GM18951 (cell line): ENCODE data around the gene EMX1.
A peak's percentile ranks its signal among the peaks of the same experiment; 100 is the strongest.
"Not testable (repeated sequence)": the region's sequence is repeated elsewhere in the genome, so short reads cannot be mapped to it uniquely, and the experiment has no call there.

Experiments
- POLR2A ChIP-seq: IDR thresholded peaks from 4 replicates; pipeline ENCODE4 v1.6.1; 2011; ENCODE audit warnings: mild to moderate bottlenecking; ENCODE audit not compliant: insufficient read length, insufficient read depth; ENCODE audit errors: extremely low read depth
- in situ Hi-C: fragments of 300-500 bp; cut with MboI; formaldehyde crosslinking; loops from one replicate; pipeline ENCODE4 v1.12.0; 2022; ENCODE audit warnings: low sequenced_read_pairs, mixed read lengths, inconsistent platforms; ENCODE audit not compliant: unreplicated experiment

Gene EMX1

GRCh38 chr2:72893594-72894319 lies 23.6 kb upstream of the EMX1 start:
- in situ Hi-C loops = loop anchor here (10.0 kb wide), 1 partner anchor 81 kb away; no protein-coding TSS in a partner anchor

DNA sequence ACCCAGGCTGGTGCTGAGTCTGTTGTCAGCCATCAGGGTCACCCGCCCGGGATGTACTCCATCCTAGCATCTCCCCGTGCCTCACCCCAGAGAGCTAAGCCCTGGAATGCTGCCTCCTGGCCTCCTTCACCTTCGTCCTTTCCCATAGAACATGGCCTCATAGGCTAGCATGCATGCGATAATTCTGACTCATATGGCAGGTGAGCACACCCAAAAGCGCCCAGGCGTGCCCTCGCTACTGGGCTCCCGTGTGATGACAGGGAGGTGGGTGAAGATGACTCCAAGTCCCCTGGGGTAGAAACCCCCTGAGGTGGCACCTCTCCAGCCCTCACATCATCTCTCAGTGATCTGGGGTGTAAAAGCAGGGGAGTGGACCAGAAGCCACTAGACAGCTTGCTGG lies 22.8 kb upstream of the EMX1 start:
- in situ Hi-C loops = loop anchor here (10.0 kb wide), 1 partner anchor 80 kb away; no protein-coding TSS in a partner anchor
- TF ChIP-seq POLR2A = no peak

More at GRCh38 chr2:72893594-72894319, 23.6 kb upstream of the EMX1 start:
- peak; percentile 27 for TF ChIP-seq POLR2A

DNA sequence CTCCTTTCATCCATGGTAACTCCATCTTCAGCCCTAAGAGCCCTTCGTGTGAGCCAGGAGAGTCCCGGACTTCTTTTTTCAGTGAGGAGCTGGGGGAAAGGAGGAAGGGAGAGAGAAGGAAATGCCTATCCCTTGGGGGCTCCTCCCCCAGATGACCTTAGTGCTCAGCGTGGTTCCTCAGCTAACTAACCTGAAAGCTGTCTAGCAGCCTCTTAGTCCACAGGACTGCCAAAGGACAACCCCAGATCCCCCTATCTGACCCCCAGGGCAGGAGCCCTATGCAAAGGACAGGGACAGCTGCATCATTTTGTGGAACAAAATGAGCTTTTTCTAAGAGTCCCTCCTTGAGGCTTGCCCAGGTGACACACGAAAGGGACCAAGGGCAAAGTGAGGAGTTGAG lies 22.2 kb upstream of the EMX1 start:
- no peak for TF ChIP-seq POLR2A
- in situ Hi-C loops = loop anchor here (10.0 kb wide), 1 partner anchor 80 kb away; no protein-coding TSS in a partner anchor

GRCh38 chr2:72895759-72896281 lies 21.5 kb upstream of the EMX1 start:
- in situ Hi-C loops = loop anchor here (10.0 kb wide), 1 partner anchor 79 kb away; no protein-coding TSS in a partner anchor
- no peak for TF ChIP-seq POLR2A

DNA sequence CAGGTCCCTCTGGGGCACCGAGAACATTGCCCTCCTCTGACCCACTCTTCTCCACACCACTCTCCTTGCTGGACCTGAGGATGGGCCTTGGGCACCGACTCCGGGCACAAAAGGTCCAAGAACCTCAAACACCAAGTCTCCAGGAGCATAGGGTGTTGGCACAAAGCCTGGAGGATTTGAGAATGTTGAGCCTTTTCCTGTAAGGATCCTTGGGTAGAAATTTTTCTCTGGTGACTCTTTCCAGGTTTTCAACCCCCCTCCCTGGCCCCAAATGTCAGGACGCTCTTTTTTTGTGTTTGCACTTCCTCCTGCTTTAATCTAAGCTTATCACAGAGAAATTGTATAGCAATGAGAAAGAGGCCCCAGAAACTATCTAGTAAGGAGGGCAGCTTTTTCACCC lies 20.9 kb upstream of the EMX1 start:
- in situ Hi-C loops = loop anchor here (10.0 kb wide), 1 partner anchor 78 kb away; no protein-coding TSS in a partner anchor
- TF ChIP-seq POLR2A = no peak

DNA sequence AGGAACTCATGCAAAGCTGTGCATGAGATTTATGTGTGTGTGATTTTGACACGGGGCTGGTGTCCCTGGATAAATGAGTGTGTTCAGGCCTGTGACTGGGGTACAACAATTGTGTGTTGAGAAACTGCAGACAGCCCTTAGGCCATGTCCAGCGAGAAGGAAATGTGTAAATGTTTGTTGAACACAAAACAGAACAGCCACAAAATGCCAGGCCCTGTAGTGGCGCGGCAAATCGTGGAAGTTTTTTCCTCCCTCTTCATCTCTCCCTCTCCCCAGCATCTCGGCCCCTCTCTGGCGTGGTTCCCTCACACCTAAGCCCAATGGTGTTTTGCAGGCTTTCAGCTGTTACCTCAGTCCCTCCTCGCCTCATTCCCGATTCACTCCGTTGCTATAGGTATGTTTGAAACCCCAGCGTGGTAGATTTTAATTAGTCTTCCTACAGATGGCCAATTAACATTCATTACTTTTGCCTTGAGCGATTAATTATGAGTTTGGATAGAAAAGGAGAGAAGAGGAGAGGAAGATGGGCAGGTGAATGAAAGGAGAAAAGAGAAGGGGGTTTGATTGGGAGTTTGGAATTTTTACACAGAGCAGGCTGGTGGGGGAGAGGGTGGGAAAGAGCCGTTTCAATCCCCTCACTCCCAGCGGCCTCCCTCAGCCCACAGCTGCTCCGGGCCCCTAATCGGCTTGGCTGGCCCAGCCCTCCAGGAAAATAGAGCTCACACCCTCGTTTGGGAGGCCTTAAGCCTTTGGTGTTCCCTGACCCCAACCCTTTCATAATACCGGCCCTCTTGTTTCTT lies 19.3 kb upstream of the EMX1 start:
- TF ChIP-seq POLR2A = no peak
- in situ Hi-C loops = loop anchor here (10.0 kb wide), 1 partner anchor 77 kb away; no protein-coding TSS in a partner anchor

DNA sequence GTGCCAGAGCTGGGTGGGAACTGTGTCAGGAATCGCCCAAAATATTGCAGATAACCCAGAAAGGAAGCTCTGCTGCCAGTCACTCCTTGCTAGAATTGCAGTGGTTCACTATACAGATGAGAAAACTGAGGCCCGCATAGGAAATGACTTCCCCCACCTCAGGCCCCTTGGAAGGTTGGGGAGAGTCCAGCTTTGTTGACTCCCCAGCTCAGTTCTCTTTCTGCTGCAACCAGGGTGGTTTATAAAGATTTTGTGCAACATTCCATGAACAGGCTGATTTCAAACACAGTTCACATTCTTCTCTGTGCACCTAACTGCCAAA lies 18.8 kb upstream of the EMX1 start:
- in situ Hi-C loops = loop anchor here (10.0 kb wide), 1 partner anchor 76 kb away; no protein-coding TSS in a partner anchor
- no peak for TF ChIP-seq POLR2A

GRCh38 chr2:72900191-72900825 lies 17.0 kb upstream of the EMX1 start:
- TF ChIP-seq POLR2A = no peak
- in situ Hi-C loops = no loop called here

DNA sequence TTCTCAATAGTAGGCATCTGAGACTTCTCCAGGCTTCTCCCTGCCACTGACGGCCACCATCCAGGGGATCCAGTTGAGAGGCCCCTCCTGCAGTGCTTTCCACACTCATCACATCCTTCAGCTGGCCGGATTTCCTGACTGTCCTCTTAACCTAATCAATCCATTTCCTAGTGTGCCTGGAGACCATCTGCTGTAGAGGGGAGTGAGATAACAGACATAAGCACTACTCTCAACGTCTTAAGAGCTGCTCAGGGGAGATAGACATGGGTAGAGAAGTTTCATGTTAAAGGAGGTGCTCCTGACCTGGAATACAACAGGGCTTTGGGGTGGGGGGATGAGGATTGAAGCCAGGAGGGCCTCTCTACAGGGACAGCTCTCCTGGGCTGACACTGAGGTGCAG lies 15.9 kb upstream of the EMX1 start:
- in situ Hi-C loops = no loop called here
- TF ChIP-seq POLR2A = no peak

DNA sequence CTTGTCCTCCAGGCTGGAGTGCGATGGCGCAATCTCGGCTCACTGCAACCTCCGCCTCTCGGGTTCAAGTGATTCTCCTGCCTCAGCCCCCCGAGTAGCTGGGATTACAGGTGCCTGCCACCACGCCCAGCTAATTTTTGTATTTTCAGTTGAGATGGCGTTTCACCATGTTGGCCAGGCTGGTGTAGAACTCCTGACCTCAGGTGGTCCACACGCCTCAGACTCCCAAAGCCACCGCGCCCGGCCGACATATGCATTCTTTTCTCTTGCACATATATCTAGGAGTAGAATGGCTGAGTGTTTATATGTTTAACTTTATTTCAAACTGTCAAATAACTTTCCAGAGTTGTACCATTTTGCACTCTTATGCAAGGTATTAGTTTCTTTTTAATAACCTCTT lies 9.9 kb upstream of the EMX1 start:
- in situ Hi-C loops = not testable (repeated sequence)

GRCh38 chr2:72908741-72909140 lies 8.6 kb upstream of the EMX1 start:
- in situ Hi-C loops = no loop called here
- TF ChIP-seq POLR2A = no peak

DNA sequence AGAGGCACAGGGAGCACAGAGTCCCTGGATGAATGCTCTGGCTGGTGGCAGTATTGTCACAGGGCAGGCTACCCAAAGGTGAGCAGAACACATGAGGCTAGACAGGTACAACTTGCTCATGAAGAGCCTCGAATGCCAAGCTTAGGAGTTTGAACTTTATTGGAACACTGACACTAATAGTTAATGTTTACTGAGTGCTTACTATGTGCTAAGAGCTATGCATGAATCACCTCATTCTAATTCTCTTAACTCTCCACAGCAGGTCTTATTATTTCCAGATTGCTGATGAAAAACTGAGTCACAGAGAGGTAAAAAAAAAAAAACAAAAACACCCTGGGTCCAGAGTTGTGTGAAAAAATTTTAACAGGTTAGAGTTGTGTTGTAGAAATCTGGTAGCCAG lies 6.1 kb upstream of the EMX1 start:
- no peak for TF ChIP-seq POLR2A
- in situ Hi-C loops = no loop called here
